GM19025 (cell line): ENCODE data around the gene SLC12A9.

Experiments used
- ATAC-seq: cut with Tn5 transposase; IDR thresholded peaks from one replicate; pipeline ENCODE4 v1.9.1; 2021; ENCODE audit warnings: mild to moderate bottlenecking, low read depth, moderate library complexity; ENCODE audit not compliant: unreplicated experiment

The SLC12A9 gene

GRCh38 chr7:100882201-100882600 lies 29.7 kb downstream of the SLC12A9 start:
- no peak for ATAC-seq

- no peak for ATAC-seq
These were observed 30.4 kb downstream of the SLC12A9 start for GRCh38 chr7:100882785-100883526.

GRCh38 chr7:100884736-100885439 lies 32.4 kb downstream of the SLC12A9 start:
- ATAC-seq = no peak

- no peak for ATAC-seq
These were observed 33.1 kb downstream of the SLC12A9 start for GRCh38 chr7:100885440-100886141.

- no peak for ATAC-seq
These were observed 33.8 kb downstream of the SLC12A9 start for GRCh38 chr7:100886142-100886935.

GRCh38 chr7:100886936-100887515 lies 34.5 kb downstream of the SLC12A9 start:
- ATAC-seq = no peak

GRCh38 chr7:100887516-100888290 lies 35.2 kb downstream of the SLC12A9 start:
- peak; percentile 29 for ATAC-seq

- no peak for ATAC-seq
These were observed 35.9 kb downstream of the SLC12A9 start for GRCh38 chr7:100888291-100888987.

GRCh38 chr7:100888988-100889750 lies 36.7 kb downstream of the SLC12A9 start, which contains the start of gene UFSP1:
Gene UFSP1, minus strand, starts transcription at chr7:100889715. Its CDS starts 444 bp downstream, at chr7:100889271.
- ATAC-seq = peak; percentile 28

- ATAC-seq = no peak
These were observed 38.4 kb downstream of the SLC12A9 start for GRCh38 chr7:100890653-100891567.

GRCh38 chr7:100891568-100892247 lies 39.2 kb downstream of the SLC12A9 start:
- no peak for ATAC-seq

GRCh38 chr7:100892364-100893317 lies 40.1 kb downstream of the SLC12A9 start:
- no peak for ATAC-seq

GRCh38 chr7:100893318-100893895 lies 40.9 kb downstream of the SLC12A9 start:
- ATAC-seq = no peak

GRCh38 chr7:100893910-100894721 lies 41.6 kb downstream of the SLC12A9 start:
- ATAC-seq = no peak
